ENCODE data around the gene SCP2.

DNA sequence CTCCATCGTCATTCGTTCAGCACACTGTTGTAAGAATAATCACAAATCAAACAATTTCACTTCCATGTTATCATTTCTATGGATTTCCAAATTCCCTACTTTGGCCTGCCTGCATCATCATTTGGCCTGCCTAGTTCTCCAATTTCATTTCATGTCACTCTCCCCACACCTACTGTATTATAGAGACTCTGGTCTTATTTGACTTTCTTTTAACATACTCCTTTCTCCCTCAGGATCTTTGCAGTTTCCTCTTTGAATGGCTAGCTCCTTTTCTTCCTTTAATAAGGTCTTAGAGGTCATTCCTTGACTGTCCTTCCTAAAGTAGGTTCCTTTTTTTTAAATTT lies 98.7 kb downstream of the SCP2 start:
- TF ChIP-seq, protein P1, sequence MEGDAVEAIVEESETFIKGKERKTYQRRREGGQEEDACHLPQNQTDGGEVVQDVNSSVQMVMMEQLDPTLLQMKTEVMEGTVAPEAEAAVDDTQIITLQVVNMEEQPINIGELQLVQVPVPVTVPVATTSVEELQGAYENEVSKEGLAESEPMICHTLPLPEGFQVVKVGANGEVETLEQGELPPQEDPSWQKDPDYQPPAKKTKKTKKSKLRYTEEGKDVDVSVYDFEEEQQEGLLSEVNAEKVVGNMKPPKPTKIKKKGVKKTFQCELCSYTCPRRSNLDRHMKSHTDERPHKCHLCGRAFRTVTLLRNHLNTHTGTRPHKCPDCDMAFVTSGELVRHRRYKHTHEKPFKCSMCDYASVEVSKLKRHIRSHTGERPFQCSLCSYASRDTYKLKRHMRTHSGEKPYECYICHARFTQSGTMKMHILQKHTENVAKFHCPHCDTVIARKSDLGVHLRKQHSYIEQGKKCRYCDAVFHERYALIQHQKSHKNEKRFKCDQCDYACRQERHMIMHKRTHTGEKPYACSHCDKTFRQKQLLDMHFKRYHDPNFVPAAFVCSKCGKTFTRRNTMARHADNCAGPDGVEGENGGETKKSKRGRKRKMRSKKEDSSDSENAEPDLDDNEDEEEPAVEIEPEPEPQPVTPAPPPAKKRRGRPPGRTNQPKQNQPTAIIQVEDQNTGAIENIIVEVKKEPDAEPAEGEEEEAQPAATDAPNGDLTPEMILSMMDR (IDR thresholded peaks at IDR 0.05), result no peak
- no peak for TF ChIP-seq KAT7 (CRISPR knock-in tag; IDR thresholded peaks at IDR 0.05; ENCODE audit: borderline replicate concordance)
- no peak for TF ChIP-seq ELF4 (CRISPR knock-in tag; IDR thresholded peaks at IDR 0.05; ENCODE audit: low read depth)
